Spleen (tissue), 11 donors: ENCODE measurements around the gene ERMN. TPM values are rescaled to one million over a fixed set of nuclear protein-coding genes. Genes with fewer than 3 reads are reported as not detected.

Source experiments
- DNase-seq: peaks from one replicate; pipeline ENCODE4 v3.0.0-alpha.2; 2020
- H3K27ac ChIP-seq, 8 donors: fragments of 200-600 bp; sonication (generic) in 7 of 8; 1 replicate in 4 of 8; 2 replicates in 4 of 8; pipeline versions ENCODE4 v1.5.0 to v1.8.0; 2016 to 2021; ENCODE audit warnings: inconsistent platforms in 4 of 8, mild to moderate bottlenecking in 4 of 8, moderate library complexity in 1 of 8
- H3K27me3 ChIP-seq, 7 donors: fragments of 200-600 bp; sonication (generic) in 6 of 7; replicated peaks in 1 of 7; 1 replicate in 4 of 7; 2 replicates in 3 of 7; pipeline versions ENCODE4 v1.5.0 to v1.8.0; 2016 to 2021; ENCODE audit warnings: inconsistent platforms in 3 of 7, mild to moderate bottlenecking in 1 of 7
- H3K36me3 ChIP-seq, 6 donors: fragments of 200-600 bp; sonication (generic) in 5 of 6; 1 replicate in 4 of 6; 2 replicates in 2 of 6; pipeline versions ENCODE4 v1.5.0 to v1.8.0; 2016 to 2021; ENCODE audit warnings: inconsistent platforms in 2 of 6
- H3K4me1 ChIP-seq, 6 donors: fragments of 200-600 bp; sonication (generic) in 5 of 6; 1 replicate in 3 of 6; 2 replicates in 3 of 6; pipeline versions ENCODE4 v1.5.0 to v1.8.0; 2016 to 2021; ENCODE audit warnings: inconsistent platforms in 3 of 6
- H3K4me3 ChIP-seq, 8 donors: fragments of 200-600 bp; sonication (generic) in 7 of 8; 1 replicate in 4 of 8; 2 replicates in 4 of 8; pipeline versions ENCODE4 v1.5.0 to v1.8.0; 2016 to 2021; ENCODE audit warnings: inconsistent platforms in 4 of 8, mild to moderate bottlenecking in 4 of 8, moderate library complexity in 2 of 8
- H3K9me3 ChIP-seq, 8 donors: fragments of 200-600 bp; sonication (generic) in 7 of 8; 1 replicate in 4 of 8; 2 replicates in 4 of 8; pipeline versions ENCODE4 v1.5.0 to v1.8.0; 2016 to 2021; ENCODE audit warnings: inconsistent platforms in 4 of 8
- POLR2A ChIP-seq, 3 donors: fragments of 450-650 bp; IDR thresholded peaks; one replicate each; pipeline ENCODE4 v1.5.1; 2017; ENCODE audit warnings: antibody characterized with exemption in 3 of 3, mild to moderate bottlenecking in 1 of 3
- POLR2AphosphoS5 ChIP-seq, 3 donors: sonication (generic); formaldehyde crosslinking; IDR thresholded peaks; one replicate each; pipeline ENCODE4 v1.5.1; 2017; ENCODE audit warnings: antibody characterized with exemption in 3 of 3
- WGBS, 5 donors: extraction: QIAGEN DNeasy Blood & Tissue Kit in 3 of 5; methylation state at CpG; one replicate each; pipeline versions ENCODE4 v1.1.5 to v1.1.7; 2013 to 2018; 5-methylcytosine and 5-hydroxymethylcytosine counted together
- intact Hi-C: fragments of 100-400 bp; cut with DNase I; formaldehyde crosslinking; loops from one replicate; pipeline ENCODE4 v1.15.0; 2023; ENCODE audit warnings: low total_unique reads
- polyA plus RNA-seq, 3 donors: library from polyadenylated mRNA; stranded (reverse); fragments of 200-250 nt; gene quantifications; one replicate each; pipeline ENCODE4 v1.2.1, GENCODE V29; 2013
- total RNA-seq, 7 donors: library from RNA; depleted of rRNA in 3 of 7; stranded (reverse); fragments of >200 nt in 3 of 7; fragmentation: NEBNext Ultra II Directional in 4 of 7; extraction: Animal tissue kit (Norgen Biotek cat#: 25700) in 4 of 7; gene quantifications; one replicate each; pipeline versions ENCODE4 v1.1.0 to v1.2.1, GENCODE V29; 2016 to 2021
- TF ChIP-seq, protein P1 (sequence below), 11 experiments: fragments of 200-600 bp in 7 of 11; fragments of 450-650 bp in 4 of 11; sonication (generic) in 4 of 11; IDR thresholded peaks in 8 of 11; conservative IDR thresholded peaks in 3 of 11; 1 replicate in 7 of 11; 2 replicates in 4 of 11; pipeline versions ENCODE4 v1.4.0 to v1.8.0; 2016 to 2021; ENCODE audit warnings: antibody characterized with exemption in 11 of 11, inconsistent platforms in 4 of 11, mild to moderate bottlenecking in 1 of 11
- donor health status: healthy with polysubstance abuse.
- donor health status: DM: no; HTN: no; CAD: no; lungs with moderate emphysema.
- donor health status: DM: no; HTN: no; CAD: no.
- donor health status: Bipolar disorder and iron deficiency.
- donor health status: healthy.
- donor health status: DM: no; HTN: no; CAD: no.
- donor health status: DM: yes; HTN: yes; CAD: no.

The ERMN gene
- total and polyA plus RNA-seq, 10 donors = 1.1 to 10.0 (median 3.2) TPM

DNA sequence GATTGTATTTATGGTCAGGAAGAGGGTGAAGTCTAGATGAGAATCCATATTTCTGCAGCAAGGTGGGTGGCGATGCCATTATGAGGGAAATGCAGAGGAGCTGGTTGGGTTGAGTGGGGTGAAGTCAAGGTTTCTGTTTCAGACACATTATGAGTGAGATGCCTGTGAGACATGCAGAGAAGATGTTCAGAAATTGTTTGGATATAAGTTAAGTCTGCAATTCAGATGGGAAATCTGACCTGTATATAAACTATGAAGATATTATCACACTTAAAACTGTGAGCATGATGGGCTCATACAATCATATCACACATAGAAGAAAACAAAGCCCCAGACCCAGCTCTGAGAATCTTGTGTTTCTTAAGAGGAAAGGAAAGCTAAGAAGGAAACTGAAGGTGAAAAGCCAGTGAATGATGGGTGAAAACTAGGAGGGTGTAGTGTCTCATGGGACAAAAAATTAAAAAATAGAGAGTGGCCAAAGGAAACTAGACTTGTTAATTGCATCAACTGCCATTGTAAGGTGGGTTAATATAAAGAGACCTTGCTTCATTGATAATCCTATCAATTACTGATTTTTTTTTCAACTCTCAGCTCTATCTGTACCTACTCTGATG, 53.9 kb downstream of the ERMN start:
- intact Hi-C loops = no loop called here
- no peaks in the 10 kb centered on the region for H3K4me1 ChIP-seq
- TF ChIP-seq POLR2A (IDR thresholded peaks at IDR 0.05) (no peak), POLR2AphosphoS5 (IDR thresholded peaks at IDR 0.05) (no peak)
- TF ChIP-seq, protein P1, sequence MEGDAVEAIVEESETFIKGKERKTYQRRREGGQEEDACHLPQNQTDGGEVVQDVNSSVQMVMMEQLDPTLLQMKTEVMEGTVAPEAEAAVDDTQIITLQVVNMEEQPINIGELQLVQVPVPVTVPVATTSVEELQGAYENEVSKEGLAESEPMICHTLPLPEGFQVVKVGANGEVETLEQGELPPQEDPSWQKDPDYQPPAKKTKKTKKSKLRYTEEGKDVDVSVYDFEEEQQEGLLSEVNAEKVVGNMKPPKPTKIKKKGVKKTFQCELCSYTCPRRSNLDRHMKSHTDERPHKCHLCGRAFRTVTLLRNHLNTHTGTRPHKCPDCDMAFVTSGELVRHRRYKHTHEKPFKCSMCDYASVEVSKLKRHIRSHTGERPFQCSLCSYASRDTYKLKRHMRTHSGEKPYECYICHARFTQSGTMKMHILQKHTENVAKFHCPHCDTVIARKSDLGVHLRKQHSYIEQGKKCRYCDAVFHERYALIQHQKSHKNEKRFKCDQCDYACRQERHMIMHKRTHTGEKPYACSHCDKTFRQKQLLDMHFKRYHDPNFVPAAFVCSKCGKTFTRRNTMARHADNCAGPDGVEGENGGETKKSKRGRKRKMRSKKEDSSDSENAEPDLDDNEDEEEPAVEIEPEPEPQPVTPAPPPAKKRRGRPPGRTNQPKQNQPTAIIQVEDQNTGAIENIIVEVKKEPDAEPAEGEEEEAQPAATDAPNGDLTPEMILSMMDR (IDR thresholded peaks at IDR 0.05 in 8 of 11, conservative IDR thresholded peaks at IDR 0.05 in 3 of 11) = no peak
- DNase-seq = no peak
- no peak overlapping the region for H3K4me3 ChIP-seq
- no peaks in the 10 kb centered on the region for H3K27me3 ChIP-seq
- WGBS, 5 donors = 82 to 97% (median 86%) methylated on average over 1 of the region's 1 CpG
- H3K9me3 ChIP-seq = peaks cover 0 to 3% (median 0%) of the 10 kb centered on the region in 8 donors
- H3K27ac ChIP-seq = no peak overlapping the region
- no peaks in the 10 kb centered on the region for H3K36me3 ChIP-seq

GRCh38 chr2:157269922-157270321, 55.7 kb downstream of the ERMN start:
- intact Hi-C loops = no loop called here
- Histone ChIP-seq H3K9me3 (no peaks in the 10 kb centered on the region), H3K4me3 (no peak overlapping the region), H3K4me1 (no peaks in the 10 kb centered on the region), H3K36me3 (no peaks in the 10 kb centered on the region), H3K27me3 (no peaks in the 10 kb centered on the region), H3K27ac (no peak overlapping the region)
- 26 to 58% (median 40%) methylated on average over 2 of the region's 2 CpGs for WGBS, 5 donors
- DNase-seq = no peak
- TF ChIP-seq POLR2AphosphoS5 (IDR thresholded peaks at IDR 0.05) (no peak), POLR2A (IDR thresholded peaks at IDR 0.05) (no peak)
- TF ChIP-seq, protein P1 (IDR thresholded peaks at IDR 0.05 in 8 of 11, conservative IDR thresholded peaks at IDR 0.05 in 3 of 11) = no peak

- H3K27me3 ChIP-seq = no peaks in the 10 kb centered on the region
- H3K4me1 ChIP-seq = no peaks in the 10 kb centered on the region
- no peak for TF ChIP-seq POLR2A (IDR thresholded peaks at IDR 0.05)
- TF ChIP-seq, protein P1 (IDR thresholded peaks at IDR 0.05 in 8 of 11, conservative IDR thresholded peaks at IDR 0.05 in 3 of 11) = no peak
- TF ChIP-seq POLR2AphosphoS5 (IDR thresholded peaks at IDR 0.05) = no peak
- no peak for DNase-seq
- no peak overlapping the region for H3K4me3 ChIP-seq
- no peaks in the 10 kb centered on the region for H3K36me3 ChIP-seq
- H3K9me3 ChIP-seq = no peaks in the 10 kb centered on the region
- WGBS, 5 donors = 83 to 89% (median 89%) methylated on average over 2 of the region's 2 CpGs
- no peak overlapping the region for H3K27ac ChIP-seq
- intact Hi-C loops = no loop called here
Measured at GRCh38 chr2:157269060-157269459, 56.6 kb downstream of the ERMN start.

Other genes with a start within 250 kb of the ERMN start
- gene GALNT5, start 68.1 kb downstream of the ERMN start, total RNA-seq = under 1 TPM in 4 of 7 donors, not detected in 3; 0.09 to 0.70 (median 0.12) TPM
- under 1 TPM in 1 of 3 donors, not detected in 2; 0.03 TPM for gene GALNT5, start 68.1 kb downstream of the ERMN start, polyA plus RNA-seq
- gene CYTIP, start 118.3 kb upstream of the ERMN start, total RNA-seq = 100 to 1,000 TPM in 6 of 7 donors, 10 to 100 TPM in 1; 85.6 to 135 (median 106) TPM
- gene CYTIP, start 118.3 kb upstream of the ERMN start, polyA plus RNA-seq = 10 to 100 TPM; 27.3 to 63.2 (median 29.3) TPM